ENCODE results near the gene CCNK.

CCNK gene

GRCh38 chr14:99480917-99481744, at the start of gene CCNK:
Gene CCNK (plus strand): TSS chr14:99481409. CDS start chr14:99492678, 11,269 bp downstream.
- DNase-seq, result peak; percentile 100

- DNase-seq, result no peak
Observed at GRCh38 chr14:99431986-99432385, 49.2 kb upstream of the CCNK start.

GRCh38 chr14:99432485-99432884, 48.7 kb upstream of the CCNK start:
- no peak for DNase-seq

GRCh38 chr14:99435327-99435726, 45.9 kb upstream of the CCNK start:
- no peak for DNase-seq

DNA sequence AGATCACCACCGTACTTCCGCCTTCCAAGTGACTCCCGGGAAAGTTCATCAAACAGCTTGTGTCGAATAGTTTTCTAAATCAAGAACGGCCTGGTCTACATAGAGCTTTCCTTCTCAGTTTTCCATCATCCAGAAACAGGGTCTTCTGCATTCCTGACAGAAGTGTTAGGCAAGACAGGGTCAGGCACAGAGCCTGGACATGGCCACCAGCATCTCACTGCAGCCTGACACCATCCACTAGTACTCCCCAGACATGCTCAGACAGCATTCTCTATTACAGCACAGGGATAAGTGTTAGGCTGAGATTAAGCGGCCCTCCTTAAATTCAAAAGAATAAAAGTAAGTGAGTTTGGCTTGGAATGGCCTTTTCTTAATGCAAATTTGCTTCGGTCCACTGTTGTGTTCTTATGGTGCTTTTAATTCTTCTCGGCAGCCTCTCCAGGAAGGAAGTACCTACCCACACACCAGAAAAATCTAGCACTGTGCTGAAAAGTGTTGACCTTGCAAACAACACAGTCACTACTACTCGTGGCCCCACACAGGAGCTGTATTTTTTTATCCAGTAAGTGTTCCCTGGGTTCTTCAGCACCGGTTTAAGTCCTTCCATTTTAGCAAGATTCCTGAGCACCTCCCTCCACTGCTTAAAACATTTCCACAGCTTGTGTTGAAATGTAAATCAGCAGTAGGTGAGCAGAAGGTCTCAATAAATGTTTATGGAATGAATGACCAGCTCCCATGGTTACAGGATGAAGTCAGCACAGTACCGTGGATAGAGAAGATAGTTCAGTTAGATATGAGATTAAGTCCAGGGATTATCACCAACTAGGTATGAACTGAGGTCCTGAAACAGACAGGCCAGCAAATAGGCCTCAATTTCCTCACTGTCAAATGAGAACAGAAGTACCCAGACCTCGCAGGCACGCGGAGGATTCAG, 44.7 kb upstream of the CCNK start:
- DNase-seq, result no peak

DNA sequence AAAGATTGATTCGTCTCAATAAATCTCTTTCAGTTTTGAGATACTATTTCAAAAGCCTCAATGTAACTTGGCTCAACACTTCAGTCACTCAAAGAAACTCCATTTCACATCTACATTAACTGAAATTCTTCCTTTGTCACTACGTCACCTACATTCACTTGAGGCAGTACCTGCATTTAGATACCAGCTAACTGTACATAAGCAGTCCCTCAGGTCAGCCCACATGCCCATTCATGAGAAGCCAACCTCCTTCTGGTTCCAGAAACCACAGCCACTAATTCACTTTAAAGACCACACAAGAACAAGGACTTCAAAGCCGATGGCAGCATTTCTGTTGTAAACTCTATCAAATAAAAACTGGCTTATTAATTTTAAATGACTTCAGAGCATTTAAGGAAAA, 43.5 kb upstream of the CCNK start:
- no peak for DNase-seq

DNA sequence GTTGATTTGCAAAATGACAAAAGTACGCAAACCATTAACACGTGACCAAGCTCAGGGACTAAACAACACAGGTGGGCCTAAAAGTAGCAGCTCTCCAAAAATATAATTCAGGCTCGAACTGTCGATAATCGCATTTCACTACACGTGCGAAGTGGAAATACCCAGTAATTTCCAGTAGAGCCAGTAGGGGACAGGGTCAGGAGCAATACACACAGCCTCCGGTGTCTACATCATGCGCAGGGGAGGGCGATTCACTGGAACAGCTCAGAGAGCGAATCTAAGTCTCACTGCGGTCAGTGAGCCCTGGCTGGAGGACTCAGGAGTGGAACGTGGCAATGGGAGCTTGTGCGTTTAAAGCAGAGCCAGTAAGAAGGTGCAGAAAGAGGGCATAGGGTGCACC, 40.9 kb upstream of the CCNK start:
- no peak for DNase-seq

DNA sequence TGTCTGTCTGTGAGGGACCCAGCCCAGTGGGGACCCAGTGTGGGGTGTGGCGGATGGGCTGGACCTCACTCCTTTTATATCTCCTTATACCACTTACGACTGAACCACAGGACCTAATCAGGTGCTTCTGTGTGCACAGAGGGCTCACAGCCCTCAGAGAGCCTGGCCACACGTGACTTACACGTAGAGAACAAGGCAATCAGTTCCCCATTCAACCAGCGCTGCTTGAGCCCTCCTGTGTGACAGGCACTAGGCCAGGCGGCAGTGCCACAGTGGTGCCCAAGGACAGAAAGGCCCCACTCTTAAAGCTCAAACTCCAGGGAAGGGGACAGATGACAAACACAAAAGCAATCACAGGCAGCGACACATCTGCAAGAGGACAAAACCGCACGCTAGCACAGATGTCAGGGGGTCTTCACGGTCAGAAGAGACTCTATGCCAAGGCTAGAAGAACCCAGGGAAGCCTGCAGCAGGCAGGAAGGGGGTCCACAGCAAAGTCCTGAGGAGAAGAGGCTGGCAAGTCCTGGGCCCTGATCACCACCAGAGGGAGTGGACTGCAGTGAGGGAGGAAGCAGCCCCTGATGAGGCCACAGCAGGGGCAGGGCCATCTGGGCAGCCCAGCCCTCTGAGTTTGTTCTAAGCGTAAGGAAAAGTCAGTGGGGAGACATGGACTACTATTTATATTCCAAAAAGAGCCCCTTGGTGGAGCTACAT, 39.9 kb upstream of the CCNK start:
- no peak for DNase-seq

GRCh38 chr14:99441918-99442317, 39.3 kb upstream of the CCNK start:
- DNase-seq, result no peak

DNA sequence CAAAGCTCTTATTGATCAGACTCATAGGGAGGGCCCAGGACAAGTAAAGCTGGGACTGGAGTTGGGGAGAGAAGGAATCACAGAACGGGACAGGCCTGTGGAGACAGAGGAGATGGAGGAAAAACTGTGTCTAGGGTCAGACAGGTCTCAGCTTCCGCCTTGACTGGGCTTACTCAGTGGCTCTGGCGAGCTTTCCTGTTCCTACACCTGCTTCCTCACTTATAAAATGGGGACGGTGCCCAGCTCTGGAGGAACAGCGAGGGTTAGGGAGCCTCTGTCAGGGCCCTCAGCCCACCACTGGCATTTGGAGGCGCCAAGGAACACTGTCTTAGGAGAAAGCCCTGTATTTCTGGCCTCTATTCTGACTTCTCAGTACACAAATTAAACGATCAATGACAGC, 35.3 kb upstream of the CCNK start:
- DNase-seq, result no peak

GRCh38 chr14:99447739-99448138, 33.5 kb upstream of the CCNK start:
- no peak for DNase-seq

DNA sequence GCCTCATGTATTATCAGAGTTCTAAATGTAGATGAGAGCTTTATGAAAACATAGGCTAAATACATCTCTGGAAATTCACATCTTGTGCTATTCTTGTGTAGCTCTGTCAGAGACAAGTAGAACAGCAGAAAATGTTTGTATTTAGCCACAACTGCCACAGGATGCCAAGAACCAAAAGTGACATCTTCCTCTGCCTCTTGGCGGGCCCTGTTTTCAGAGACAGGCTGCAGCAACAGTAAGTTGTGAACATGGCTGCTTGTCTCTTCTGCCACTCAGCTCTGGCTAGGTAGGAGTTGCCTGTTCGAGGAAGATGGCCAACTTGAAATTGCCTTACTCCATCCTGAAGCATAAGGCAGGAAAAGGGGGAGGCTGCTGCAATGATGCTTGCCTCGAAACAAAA, 30.9 kb upstream of the CCNK start:
- DNase-seq, result no peak

GRCh38 chr14:99451234-99451633, 30.0 kb upstream of the CCNK start:
- no peak for DNase-seq

- DNase-seq, result no peak
Observed at GRCh38 chr14:99452968-99453367, 28.2 kb upstream of the CCNK start.

GRCh38 chr14:99454246-99454645, 27.0 kb upstream of the CCNK start:
- no peak for DNase-seq

- DNase-seq, result no peak
Observed at GRCh38 chr14:99459481-99460100, 21.6 kb upstream of the CCNK start.

DNA sequence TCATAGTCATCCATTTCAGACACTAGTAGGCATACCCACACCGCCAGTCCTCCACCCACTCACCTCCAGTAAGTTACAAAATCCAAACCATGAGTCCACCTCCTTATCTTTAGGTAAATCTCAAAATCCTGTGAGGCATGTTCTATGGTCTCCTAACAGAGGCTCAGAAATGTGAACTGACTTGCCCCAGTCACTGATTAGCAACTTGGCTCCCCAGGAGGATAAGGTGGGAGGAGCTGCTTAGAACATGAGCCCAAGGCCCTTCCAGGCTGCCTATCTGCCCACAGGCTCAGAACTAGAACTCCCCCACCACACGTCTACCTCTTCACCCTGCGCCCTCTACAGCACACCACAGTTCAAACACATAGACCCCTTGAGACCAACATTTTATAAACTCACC, 20.4 kb upstream of the CCNK start:
- DNase-seq, result peak; percentile 11

GRCh38 chr14:99461411-99462085, 19.7 kb upstream of the CCNK start:
- DNase-seq, result peak; percentile 13

GRCh38 chr14:99462210-99462609, 19.0 kb upstream of the CCNK start:
- no peak for DNase-seq

- no peak for DNase-seq
Observed at GRCh38 chr14:99463974-99464373, 17.2 kb upstream of the CCNK start.

DNA sequence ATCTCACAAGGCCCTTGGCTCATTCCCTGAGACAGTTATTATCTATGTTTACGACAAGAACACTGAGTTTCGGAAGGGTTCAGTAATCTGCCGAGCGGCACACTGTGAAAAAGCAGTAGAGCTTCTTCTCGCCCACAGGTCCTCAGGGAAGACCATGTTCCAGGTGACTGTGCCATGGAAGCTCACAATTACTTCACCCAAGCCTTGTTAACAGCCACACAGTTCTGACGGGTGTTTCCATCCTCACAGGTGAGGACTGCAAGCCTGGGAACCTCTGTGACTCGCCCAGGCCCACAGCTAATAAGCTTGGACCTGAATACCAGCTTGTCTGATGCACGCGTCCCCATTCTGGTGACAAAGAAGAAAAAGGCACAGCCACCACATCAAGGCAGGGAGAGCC, 15.9 kb upstream of the CCNK start:
- no peak for DNase-seq

- DNase-seq, result no peak
Observed at GRCh38 chr14:99466758-99467157, 14.5 kb upstream of the CCNK start.

Measured in NCI-H2171 treated with DMSO at 0.1 percent for 48 hours (cell line).